IMR-90 (cell line): ENCODE results near the gene DIP2B. TPM values are rescaled to one million over a fixed set of nuclear protein-coding genes. Genes with fewer than 3 reads are reported as not detected.

ENCODE experiments used
- ATAC-seq: fragments of 200-7000 bp; cut with Tn5 transposase; 2 replicates; pipeline ENCODE4 v1.9.1; 2020; ENCODE audit warnings: low read depth, mild to moderate bottlenecking, moderate library complexity
- BruUV-seq: library from RNA; stranded (reverse); fragments of 400-500 nt; replicated peaks from 2 replicates; lab custom pipeline; 2021; lab: Mats Ljungman, UMichigan
- CTCF ChIA-PET: fragments of 300-600 bp; formaldehyde crosslinking; extraction: SDS; loops from one replicate; lab custom pipeline; 2021; ENCODE audit warnings: antibody characterized with exemption; lab: Yijun Ruan, JAX
- POLR2A ChIA-PET: fragments of 300-600 bp; sonication (Branson Sonifier 250); formaldehyde crosslinking; loops from one replicate; lab custom pipeline; 2022; ENCODE audit warnings: antibody characterized with exemption; ENCODE audit not compliant: unreplicated experiment; lab: Charles Lee
- DNase-seq: peaks from one replicate; pipeline ENCODE4 v3.0.0; 2013
- H2AFZ ChIP-seq: replicated peaks from 2 replicates; pipeline ENCODE3; 2013; ENCODE audit warnings: low read length, mild to moderate bottlenecking; ENCODE audit not compliant: poor library complexity
- H2AK5ac ChIP-seq: 2 replicates; pipeline ENCODE4 v1.6.1; 2013; ENCODE audit warnings: low read depth, low read length, inconsistent platforms
- H2AK9ac ChIP-seq: replicated peaks from 2 replicates; pipeline ENCODE3; 2013; ENCODE audit warnings: mild to moderate bottlenecking, low read depth, low read length, moderate library complexity; ENCODE audit not compliant: poor library complexity
- H2BK120ac ChIP-seq: 2 replicates; pipeline ENCODE4 v1.6.1; 2013; ENCODE audit warnings: low read depth, low read length, inconsistent platforms
- H2BK15ac ChIP-seq: 3 replicates; pipeline ENCODE4 v1.6.1; 2013; ENCODE audit warnings: low read depth, low read length, inconsistent platforms
- H2BK20ac ChIP-seq: 2 replicates; pipeline ENCODE4 v1.6.1; 2013; ENCODE audit warnings: low read depth, mild to moderate bottlenecking, inconsistent platforms, low read length, moderate library complexity
- H2BK5ac ChIP-seq: 2 replicates; pipeline ENCODE4 v1.6.1; 2013; ENCODE audit warnings: mild to moderate bottlenecking, low read depth, low read length, inconsistent platforms; ENCODE audit not compliant: poor library complexity, severe bottlenecking
- H3K14ac ChIP-seq: replicated peaks from 2 replicates; pipeline ENCODE4 v1.6.1; 2013; ENCODE audit warnings: low read depth, low read length, inconsistent platforms
- H3K18ac ChIP-seq: 2 replicates; pipeline ENCODE4 v1.6.1; 2013; ENCODE audit warnings: low read depth, low read length, control low read depth
- H3K23ac ChIP-seq: 2 replicates; pipeline ENCODE4 v1.6.1; 2013; ENCODE audit warnings: low read depth, low read length, inconsistent platforms
- H3K27ac ChIP-seq: 2 replicates; pipeline ENCODE4 v1.5.1; 2013; ENCODE audit warnings: mild to moderate bottlenecking, control low read depth, low read length; ENCODE audit not compliant: insufficient read depth
- H3K27me3 ChIP-seq: 2 replicates; pipeline ENCODE4 v1.6.1; 2013; ENCODE audit warnings: low read length; ENCODE audit not compliant: control insufficient read depth, insufficient read depth
- H3K36me3 ChIP-seq: 2 replicates; pipeline ENCODE4 v1.6.1; 2013; ENCODE audit warnings: low read length, mixed read lengths; ENCODE audit not compliant: control insufficient read depth, insufficient read depth
- H3K4ac ChIP-seq: 2 replicates; pipeline ENCODE4 v1.6.1; 2013; ENCODE audit warnings: low read depth, low read length, inconsistent platforms
- H3K4me1 ChIP-seq: 2 replicates; pipeline ENCODE4 v1.6.1; 2013; ENCODE audit warnings: low read length, mixed read lengths; ENCODE audit not compliant: control insufficient read depth, insufficient read depth
- H3K4me2 ChIP-seq: 2 replicates; pipeline ENCODE4 v1.6.1; 2013; ENCODE audit warnings: low read depth, mild to moderate bottlenecking, control low read depth, low read length, moderate library complexity
- H3K4me3 ChIP-seq: 2 replicates; pipeline ENCODE4 v1.5.1; 2013; ENCODE audit warnings: low read depth, mild to moderate bottlenecking, control low read depth, low read length, moderate library complexity; ENCODE audit not compliant: insufficient read depth
- H3K56ac ChIP-seq: 2 replicates; pipeline ENCODE4 v1.6.1; 2013; ENCODE audit warnings: low read length, inconsistent platforms; ENCODE audit not compliant: insufficient read depth; ENCODE audit errors: extremely low read depth
- H3K79me1 ChIP-seq, 2 experiments: 2 replicates each; pipeline ENCODE4 v1.6.1; 2013; ENCODE audit warnings: low read length in 2 of 2, inconsistent platforms in 1 of 2, low read depth in 1 of 2
- H3K9ac ChIP-seq: 2 replicates; pipeline ENCODE4 v1.6.1; 2013; ENCODE audit warnings: low read depth, low read length, control low read depth
- H3K9me1 ChIP-seq: 2 replicates; pipeline ENCODE4 v1.6.1; 2013; ENCODE audit warnings: low read length, inconsistent platforms; ENCODE audit not compliant: insufficient read depth
- H3K9me3 ChIP-seq: 2 replicates; pipeline ENCODE4 v1.6.1; 2013; ENCODE audit warnings: low read length; ENCODE audit not compliant: control insufficient read depth, insufficient read depth
- H4K20me1 ChIP-seq: 2 replicates; pipeline ENCODE4 v1.6.1; 2013; ENCODE audit warnings: low read length, inconsistent platforms; ENCODE audit not compliant: insufficient read depth
- H4K5ac ChIP-seq: 2 replicates; pipeline ENCODE4 v1.6.1; 2013; ENCODE audit warnings: mild to moderate bottlenecking, low read depth, low read length, control low read depth
- H4K8ac ChIP-seq, 2 experiments: 2 replicates each; pipeline ENCODE4 v1.6.1; 2013; ENCODE audit warnings: low read depth in 2 of 2, low read length in 2 of 2, control low read depth in 1 of 2, inconsistent platforms in 1 of 2
- H4K91ac ChIP-seq: 2 replicates; pipeline ENCODE4 v1.6.1; 2013; ENCODE audit warnings: low read depth, low read length, inconsistent platforms; ENCODE audit not compliant: insufficient read depth
- BHLHE40 ChIP-seq: fragments of 150-350 bp; IDR thresholded peaks from 2 replicates; pipeline ENCODE4 v1.6.1; 2016; ENCODE audit warnings: mild to moderate bottlenecking, low read depth, low read length
- CEBPB ChIP-seq: IDR thresholded peaks from 2 replicates; pipeline ENCODE4 v1.6.1; 2012; ENCODE audit warnings: low read depth, low read length, improper control_type of control experiment
- CHD1 ChIP-seq: IDR thresholded peaks from 2 replicates; pipeline ENCODE4 v1.6.1; 2012; ENCODE audit warnings: low read depth, low read length, improper control_type of control experiment
- FOS ChIP-seq: fragments of 150-350 bp; IDR thresholded peaks from 2 replicates; pipeline ENCODE4 v1.6.1; 2016; ENCODE audit warnings: low read depth, low read length
- MAFK ChIP-seq: IDR thresholded peaks from 2 replicates; pipeline ENCODE4 v1.6.1; 2012; ENCODE audit warnings: low read depth, low read length, improper control_type of control experiment
- MAZ ChIP-seq: IDR thresholded peaks from 2 replicates; pipeline ENCODE4 v1.6.1; 2012; ENCODE audit warnings: low read depth, mild to moderate bottlenecking, low read length, improper control_type of control experiment, moderate library complexity, borderline replicate concordance
- MXI1 ChIP-seq: IDR thresholded peaks from 2 replicates; pipeline ENCODE4 v1.6.1; 2012; ENCODE audit warnings: low read depth, mild to moderate bottlenecking, low read length, moderate library complexity, borderline replicate concordance
- NFE2L2 ChIP-seq: fragments of 150-350 bp; IDR thresholded peaks from 2 replicates; pipeline ENCODE4 v1.6.1; 2016; ENCODE audit warnings: low read depth, mild to moderate bottlenecking, low read length
- POLR2A ChIP-seq: IDR thresholded peaks from 2 replicates; pipeline ENCODE4 v1.6.1; 2012; ENCODE audit warnings: mild to moderate bottlenecking, low read depth, low read length
- RAD21 ChIP-seq: IDR thresholded peaks from 2 replicates; pipeline ENCODE4 v1.6.1; 2012; ENCODE audit warnings: low read length, improper control_type of control experiment
- RCOR1 ChIP-seq: IDR thresholded peaks from 2 replicates; pipeline ENCODE4 v1.6.1; 2012; ENCODE audit warnings: mild to moderate bottlenecking, low read length, improper control_type of control experiment; ENCODE audit not compliant: insufficient replicate concordance
- RFX5 ChIP-seq: IDR thresholded peaks from 2 replicates; pipeline ENCODE4 v1.8.0; 2012; ENCODE audit warnings: low read depth, mild to moderate bottlenecking, low read length, moderate library complexity
- SMC3 ChIP-seq: fragments of 150-350 bp; IDR thresholded peaks from 2 replicates; pipeline ENCODE4 v1.6.1; 2016; ENCODE audit warnings: low read depth, mild to moderate bottlenecking, antibody characterized with exemption, low read length, moderate library complexity
- WGBS, 2 experiments: methylation state at CpG; one replicate each; pipeline versions ENCODE4 v1.1.5 to v1.1.7; 2013; ENCODE audit warnings: missing lambda C conversion rate in 2 of 2; ENCODE audit not compliant: insufficient read length in 1 of 2; ENCODE audit errors: extremely low coverage in 2 of 2; 5-methylcytosine and 5-hydroxymethylcytosine counted together
- dilution Hi-C: fragments of 300-500 bp; cut with HindIII; formaldehyde crosslinking; loops from one replicate; pipeline ENCODE4 v1.14.3; 2018; ENCODE audit warnings: low sequenced_read_pairs; ENCODE audit not compliant: unreplicated experiment
- in situ Hi-C: fragments of 300-500 bp; cut with MboI; formaldehyde crosslinking; loops from 3 replicates; pipeline ENCODE4 v1.14.3; 2019; ENCODE audit warnings: low sequenced_read_pairs, inconsistent platforms, mixed read lengths
- intact Hi-C: fragments of 100-400 bp; cut with micrococcal nuclease; formaldehyde crosslinking; loops from 2 replicates; pipeline ENCODE4 v1.10.0; 2022
- polyA plus RNA-seq, 3 experiments: library from polyadenylated mRNA; depleted of rRNA; stranded (reverse); fragments of >200 nt; gene quantifications; 2 replicates each; pipeline ENCODE4 v1.2.3, GENCODE V29; 2012; ENCODE audit warnings: low replicate concordance in 1 of 3
- total RNA-seq: library from RNA; depleted of rRNA; stranded (reverse); fragments of >200 nt; gene quantifications from 2 replicates; pipeline ENCODE4 v1.2.3, GENCODE V29; 2012
- TF ChIP-seq, protein P1 (sequence below): fragments of 150-350 bp; IDR thresholded peaks from 2 replicates; pipeline ENCODE4 v1.6.1; 2017; ENCODE audit warnings: mild to moderate bottlenecking, antibody characterized with exemption, low read length, low read depth
- TF ChIP-seq, protein P2 (sequence below): conservative IDR thresholded peaks from 2 replicates; pipeline ENCODE4 v1.5.1; 2012; ENCODE audit warnings: mild to moderate bottlenecking, low read depth, low read length, improper control_type of control experiment
- TF ChIP-seq, protein P3 (sequence below): fragments of 150-350 bp; IDR thresholded peaks from 2 replicates; pipeline ENCODE4 v1.6.1; 2016; ENCODE audit warnings: low read depth, mild to moderate bottlenecking, low read length, moderate library complexity, borderline replicate concordance

Gene DIP2B
- total and polyA plus RNA-seq, 2 of the 4 experiments (the other 2 are of a cell fraction) = 7.7 to 12.9 TPM

DNA sequence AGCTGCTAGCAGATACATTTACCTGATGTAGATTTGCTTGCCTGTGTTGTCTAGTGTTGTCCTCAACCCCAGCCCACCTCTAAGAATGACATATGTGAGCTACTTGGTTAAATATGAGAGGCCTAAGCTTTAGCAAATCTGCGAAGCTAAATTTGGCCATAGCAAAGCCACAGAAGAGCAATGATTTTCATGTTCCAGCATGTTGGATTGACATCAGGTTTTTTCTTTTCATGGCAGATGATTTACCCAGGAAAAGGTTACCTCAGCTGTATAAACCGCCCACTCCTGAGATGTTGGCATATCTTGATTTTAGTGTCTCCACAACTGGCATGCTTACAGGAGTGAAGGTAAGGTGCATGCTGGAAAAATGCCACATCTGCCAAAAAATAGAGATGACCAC lies 222.7 kb downstream of the DIP2B start:
- H2BK20ac ChIP-seq = no peak overlapping the region
- CTCF ChIA-PET = no interaction called here

More for the DNA sequence above, 222.7 kb downstream of the DIP2B start:
- no peak overlapping the region for H3K56ac ChIP-seq
- no peak overlapping the region for H2BK5ac ChIP-seq
- H3K27ac ChIP-seq = no peak overlapping the region
- no peak overlapping the region for H4K91ac ChIP-seq
- no peak overlapping the region for H2AK9ac ChIP-seq
- no peaks in the 10 kb centered on the region for H3K27me3 ChIP-seq
- H3K36me3 ChIP-seq = peaks cover 36% of the 10 kb centered on the region
- no peak for DNase-seq
- no peak overlapping the region for H2BK120ac ChIP-seq
- no peak overlapping the region for H3K23ac ChIP-seq
- peaks cover 7% of the 10 kb centered on the region for H3K4me1 ChIP-seq
- dilution Hi-C loops (no loop called here), intact Hi-C loops (no loop called here), in situ Hi-C loops (no loop called here)
- no peaks in the 10 kb centered on the region for H4K20me1 ChIP-seq
- POLR2A ChIA-PET = interaction anchor here (0.6 kb wide), 1 partner anchor 527 kb away, joined by 3 read pairs; no protein-coding TSS in a partner anchor
- H2BK15ac ChIP-seq = no peak overlapping the region
- H3K9ac ChIP-seq = no peak overlapping the region
- no peak overlapping the region for H3K4ac ChIP-seq
- no peaks in the 10 kb centered on the region for H3K79me1 ChIP-seq
- peaks cover 2% of the 10 kb centered on the region; the same call in 1 of the 2 replicates for H3K9me1 ChIP-seq
- H3K4me3 ChIP-seq = no peak overlapping the region
- no peak overlapping the region for H2AK5ac ChIP-seq
- no CpG with 5 or more reads among the region's 2 CpGs for WGBS, 2 experiments
- BruUV-seq = no TSS peak
- no peak overlapping the region for H3K14ac ChIP-seq
- no peak for ATAC-seq
- no peak overlapping the region for H3K18ac ChIP-seq
- no peaks in the 10 kb centered on the region for H3K9me3 ChIP-seq
- no peak overlapping the region for H4K5ac ChIP-seq
- H3K4me2 ChIP-seq = no peak overlapping the region
- H4K8ac ChIP-seq = no peak overlapping the region
- no peak overlapping the region for H2AFZ ChIP-seq
- TF ChIP-seq CHD1 (no peak), BHLHE40 (no peak), POLR2A (no peak), CEBPB (no peak), RAD21 (no peak), MAFK (no peak), SMC3 (no peak), NFE2L2 (no peak), FOS (no peak), RCOR1 (no peak), MXI1 (no peak), MAZ (no peak), RFX5 (no peak)
- TF ChIP-seq, protein P1, sequence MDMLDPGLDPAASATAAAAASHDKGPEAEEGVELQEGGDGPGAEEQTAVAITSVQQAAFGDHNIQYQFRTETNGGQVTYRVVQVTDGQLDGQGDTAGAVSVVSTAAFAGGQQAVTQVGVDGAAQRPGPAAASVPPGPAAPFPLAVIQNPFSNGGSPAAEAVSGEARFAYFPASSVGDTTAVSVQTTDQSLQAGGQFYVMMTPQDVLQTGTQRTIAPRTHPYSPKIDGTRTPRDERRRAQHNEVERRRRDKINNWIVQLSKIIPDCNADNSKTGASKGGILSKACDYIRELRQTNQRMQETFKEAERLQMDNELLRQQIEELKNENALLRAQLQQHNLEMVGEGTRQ = no peak
- TF ChIP-seq, protein P2, sequence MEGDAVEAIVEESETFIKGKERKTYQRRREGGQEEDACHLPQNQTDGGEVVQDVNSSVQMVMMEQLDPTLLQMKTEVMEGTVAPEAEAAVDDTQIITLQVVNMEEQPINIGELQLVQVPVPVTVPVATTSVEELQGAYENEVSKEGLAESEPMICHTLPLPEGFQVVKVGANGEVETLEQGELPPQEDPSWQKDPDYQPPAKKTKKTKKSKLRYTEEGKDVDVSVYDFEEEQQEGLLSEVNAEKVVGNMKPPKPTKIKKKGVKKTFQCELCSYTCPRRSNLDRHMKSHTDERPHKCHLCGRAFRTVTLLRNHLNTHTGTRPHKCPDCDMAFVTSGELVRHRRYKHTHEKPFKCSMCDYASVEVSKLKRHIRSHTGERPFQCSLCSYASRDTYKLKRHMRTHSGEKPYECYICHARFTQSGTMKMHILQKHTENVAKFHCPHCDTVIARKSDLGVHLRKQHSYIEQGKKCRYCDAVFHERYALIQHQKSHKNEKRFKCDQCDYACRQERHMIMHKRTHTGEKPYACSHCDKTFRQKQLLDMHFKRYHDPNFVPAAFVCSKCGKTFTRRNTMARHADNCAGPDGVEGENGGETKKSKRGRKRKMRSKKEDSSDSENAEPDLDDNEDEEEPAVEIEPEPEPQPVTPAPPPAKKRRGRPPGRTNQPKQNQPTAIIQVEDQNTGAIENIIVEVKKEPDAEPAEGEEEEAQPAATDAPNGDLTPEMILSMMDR = no peak
- TF ChIP-seq, protein P3, sequence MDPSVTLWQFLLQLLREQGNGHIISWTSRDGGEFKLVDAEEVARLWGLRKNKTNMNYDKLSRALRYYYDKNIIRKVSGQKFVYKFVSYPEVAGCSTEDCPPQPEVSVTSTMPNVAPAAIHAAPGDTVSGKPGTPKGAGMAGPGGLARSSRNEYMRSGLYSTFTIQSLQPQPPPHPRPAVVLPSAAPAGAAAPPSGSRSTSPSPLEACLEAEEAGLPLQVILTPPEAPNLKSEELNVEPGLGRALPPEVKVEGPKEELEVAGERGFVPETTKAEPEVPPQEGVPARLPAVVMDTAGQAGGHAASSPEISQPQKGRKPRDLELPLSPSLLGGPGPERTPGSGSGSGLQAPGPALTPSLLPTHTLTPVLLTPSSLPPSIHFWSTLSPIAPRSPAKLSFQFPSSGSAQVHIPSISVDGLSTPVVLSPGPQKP = no peak
